Mucosa of rectum (tissue), 2 donors: ENCODE data around the gene CELSR1.
A peak's percentile ranks its signal among the peaks of the same experiment; 100 is the strongest.

ENCODE experiments used
- H3K27ac ChIP-seq, 2 donors: one replicate each; pipeline ENCODE4 v1.7.0; 2013; ENCODE audit warnings: inconsistent platforms in 2 of 2, low read depth in 2 of 2, low read length in 2 of 2
- H3K27me3 ChIP-seq, 2 donors: one replicate each; pipeline ENCODE4 v1.7.0; 2013; ENCODE audit warnings: low read length in 2 of 2; ENCODE audit not compliant: control insufficient read depth in 2 of 2, insufficient read depth in 2 of 2
- H3K36me3 ChIP-seq, 2 donors: one replicate each; pipeline ENCODE4 v1.7.0; 2013; ENCODE audit warnings: low read length in 2 of 2; ENCODE audit not compliant: control insufficient read depth in 2 of 2, insufficient read depth in 2 of 2
- H3K4me1 ChIP-seq, 2 donors: one replicate each; pipeline ENCODE4 v1.7.0; 2013; ENCODE audit warnings: low read length in 2 of 2, mild to moderate bottlenecking in 1 of 2; ENCODE audit not compliant: control insufficient read depth in 2 of 2, insufficient read depth in 2 of 2
- H3K4me3 ChIP-seq, 2 donors: one replicate each; pipeline ENCODE4 v1.7.0; 2013; ENCODE audit warnings: low read length in 2 of 2
- H3K9ac ChIP-seq, 2 donors: one replicate each; pipeline ENCODE4 v1.7.0; 2013; ENCODE audit warnings: low read length in 2 of 2, low read depth in 1 of 2, mild to moderate bottlenecking in 1 of 2
- H3K9me3 ChIP-seq, 2 donors: one replicate each; pipeline ENCODE4 v1.7.0; 2013; ENCODE audit warnings: low read length in 2 of 2; ENCODE audit not compliant: control insufficient read depth in 2 of 2
- donor health status: healthy.
- donor health status: Normal muscosa, but diverticular disease.

The CELSR1 gene

GRCh38 chr22:46567471-46567870, 30.1 kb upstream of the CELSR1 start:
- Histone ChIP-seq H3K9me3 (peaks cover 3 to 4% of the 10 kb centered on the region in 2 donors), H3K4me1 (peaks cover 11 to 12% of the 10 kb centered on the region in 2 donors), H3K27me3 (no peaks in the 10 kb centered on the region), H3K9ac (no peak overlapping the region), H3K4me3 (no peak overlapping the region), H3K36me3 (no peaks in the 10 kb centered on the region), H3K27ac (no peak overlapping the region)

- Histone ChIP-seq H3K36me3 (no peaks in the 10 kb centered on the region), H3K9me3 (no peaks in the 10 kb centered on the region), H3K4me3 (no peak overlapping the region), H3K27me3 (no peaks in the 10 kb centered on the region), H3K9ac (peak overlapping the region; percentile 69 to 75), H3K4me1 (peaks cover 11 to 12% of the 10 kb centered on the region in 2 donors), H3K27ac (peak overlapping the region; percentile 92)
Measured at GRCh38 chr22:46564084-46564714, 26.8 kb upstream of the CELSR1 start.

- H3K27me3 ChIP-seq: no peaks in the 10 kb centered on the region
- H3K27ac ChIP-seq: peak overlapping the region; percentile 92
- H3K9me3 ChIP-seq: no peaks in the 10 kb centered on the region
- peak overlapping the region; percentile 69 to 75 for H3K9ac ChIP-seq
- H3K36me3 ChIP-seq: no peaks in the 10 kb centered on the region
- peaks cover 11 to 12% of the 10 kb centered on the region in 2 donors for H3K4me1 ChIP-seq
- peak overlapping the region; percentile 45 to 52 for H3K4me3 ChIP-seq
Measured at GRCh38 chr22:46563381-46564083, 26.1 kb upstream of the CELSR1 start.

GRCh38 chr22:46561435-46561905, 24.1 kb upstream of the CELSR1 start:
- peaks cover 11 to 12% of the 10 kb centered on the region in 2 donors for H3K4me1 ChIP-seq
- H3K9ac ChIP-seq: no peak overlapping the region
- no peak overlapping the region for H3K27ac ChIP-seq
- no peaks in the 10 kb centered on the region for H3K9me3 ChIP-seq
- no peaks in the 10 kb centered on the region for H3K27me3 ChIP-seq
- no peaks in the 10 kb centered on the region for H3K36me3 ChIP-seq
- H3K4me3 ChIP-seq: no peak overlapping the region

- Histone ChIP-seq H3K27me3 (no peaks in the 10 kb centered on the region), H3K9ac (no peak overlapping the region), H3K9me3 (no peaks in the 10 kb centered on the region), H3K4me3 (no peak overlapping the region), H3K27ac (no peak overlapping the region), H3K36me3 (no peaks in the 10 kb centered on the region), H3K4me1 (peaks cover 11 to 12% of the 10 kb centered on the region in 2 donors)
Measured at GRCh38 chr22:46560696-46561295, 23.4 kb upstream of the CELSR1 start.

GRCh38 chr22:46557736-46558480, 20.5 kb upstream of the CELSR1 start:
- H3K4me3 ChIP-seq: no peak overlapping the region
- no peaks in the 10 kb centered on the region for H3K36me3 ChIP-seq
- H3K27me3 ChIP-seq: no peaks in the 10 kb centered on the region
- H3K9me3 ChIP-seq: peaks cover 0 to 3% of the 10 kb centered on the region in 2 donors
- no peaks in the 10 kb centered on the region for H3K4me1 ChIP-seq
- no peak overlapping the region for H3K9ac ChIP-seq
- H3K27ac ChIP-seq: no peak overlapping the region

GRCh38 chr22:46556775-46557174, 19.4 kb upstream of the CELSR1 start:
- Histone ChIP-seq H3K4me3 (no peak overlapping the region), H3K27ac (no peak overlapping the region), H3K27me3 (no peaks in the 10 kb centered on the region), H3K9ac (no peak overlapping the region), H3K9me3 (peaks cover 0 to 3% of the 10 kb centered on the region in 2 donors), H3K36me3 (no peaks in the 10 kb centered on the region), H3K4me1 (no peaks in the 10 kb centered on the region)

GRCh38 chr22:46553189-46553588, 15.8 kb upstream of the CELSR1 start:
- peaks cover 0 to 2% of the 10 kb centered on the region in 2 donors for H3K27me3 ChIP-seq
- H3K36me3 ChIP-seq: no peaks in the 10 kb centered on the region
- no peak overlapping the region for H3K27ac ChIP-seq
- H3K9me3 ChIP-seq: peaks cover 0 to 3% of the 10 kb centered on the region in 2 donors
- no peak overlapping the region for H3K9ac ChIP-seq
- H3K4me3 ChIP-seq: no peak overlapping the region
- no peaks in the 10 kb centered on the region for H3K4me1 ChIP-seq

GRCh38 chr22:46551996-46552395, 14.6 kb upstream of the CELSR1 start:
- Histone ChIP-seq H3K9me3 (peaks cover 0 to 3% of the 10 kb centered on the region in 2 donors), H3K4me1 (peaks cover 2 to 6% of the 10 kb centered on the region in 2 donors), H3K27ac (no peak overlapping the region)

More at GRCh38 chr22:46551996-46552395, 14.6 kb upstream of the CELSR1 start:
- Histone ChIP-seq H3K9ac (no peak overlapping the region), H3K4me3 (no peak overlapping the region), H3K36me3 (no peaks in the 10 kb centered on the region), H3K27me3 (peaks cover 0 to 2% of the 10 kb centered on the region in 2 donors)
